CD4-positive, alpha-beta T cell treated with Interleukin-17A for 4 hours (primary cell): ENCODE measurements around the gene TMEM132A.

ENCODE experiments used
- DNase-seq: peaks from one replicate; pipeline ENCODE4 v3.0.0-alpha.2; 2020; ENCODE audit warnings: mixed read lengths

The TMEM132A gene, protein sequence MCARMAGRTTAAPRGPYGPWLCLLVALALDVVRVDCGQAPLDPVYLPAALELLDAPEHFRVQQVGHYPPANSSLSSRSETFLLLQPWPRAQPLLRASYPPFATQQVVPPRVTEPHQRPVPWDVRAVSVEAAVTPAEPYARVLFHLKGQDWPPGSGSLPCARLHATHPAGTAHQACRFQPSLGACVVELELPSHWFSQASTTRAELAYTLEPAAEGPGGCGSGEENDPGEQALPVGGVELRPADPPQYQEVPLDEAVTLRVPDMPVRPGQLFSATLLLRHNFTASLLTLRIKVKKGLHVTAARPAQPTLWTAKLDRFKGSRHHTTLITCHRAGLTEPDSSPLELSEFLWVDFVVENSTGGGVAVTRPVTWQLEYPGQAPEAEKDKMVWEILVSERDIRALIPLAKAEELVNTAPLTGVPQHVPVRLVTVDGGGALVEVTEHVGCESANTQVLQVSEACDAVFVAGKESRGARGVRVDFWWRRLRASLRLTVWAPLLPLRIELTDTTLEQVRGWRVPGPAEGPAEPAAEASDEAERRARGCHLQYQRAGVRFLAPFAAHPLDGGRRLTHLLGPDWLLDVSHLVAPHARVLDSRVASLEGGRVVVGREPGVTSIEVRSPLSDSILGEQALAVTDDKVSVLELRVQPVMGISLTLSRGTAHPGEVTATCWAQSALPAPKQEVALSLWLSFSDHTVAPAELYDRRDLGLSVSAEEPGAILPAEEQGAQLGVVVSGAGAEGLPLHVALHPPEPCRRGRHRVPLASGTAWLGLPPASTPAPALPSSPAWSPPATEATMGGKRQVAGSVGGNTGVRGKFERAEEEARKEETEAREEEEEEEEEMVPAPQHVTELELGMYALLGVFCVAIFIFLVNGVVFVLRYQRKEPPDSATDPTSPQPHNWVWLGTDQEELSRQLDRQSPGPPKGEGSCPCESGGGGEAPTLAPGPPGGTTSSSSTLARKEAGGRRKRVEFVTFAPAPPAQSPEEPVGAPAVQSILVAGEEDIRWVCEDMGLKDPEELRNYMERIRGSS

DNA sequence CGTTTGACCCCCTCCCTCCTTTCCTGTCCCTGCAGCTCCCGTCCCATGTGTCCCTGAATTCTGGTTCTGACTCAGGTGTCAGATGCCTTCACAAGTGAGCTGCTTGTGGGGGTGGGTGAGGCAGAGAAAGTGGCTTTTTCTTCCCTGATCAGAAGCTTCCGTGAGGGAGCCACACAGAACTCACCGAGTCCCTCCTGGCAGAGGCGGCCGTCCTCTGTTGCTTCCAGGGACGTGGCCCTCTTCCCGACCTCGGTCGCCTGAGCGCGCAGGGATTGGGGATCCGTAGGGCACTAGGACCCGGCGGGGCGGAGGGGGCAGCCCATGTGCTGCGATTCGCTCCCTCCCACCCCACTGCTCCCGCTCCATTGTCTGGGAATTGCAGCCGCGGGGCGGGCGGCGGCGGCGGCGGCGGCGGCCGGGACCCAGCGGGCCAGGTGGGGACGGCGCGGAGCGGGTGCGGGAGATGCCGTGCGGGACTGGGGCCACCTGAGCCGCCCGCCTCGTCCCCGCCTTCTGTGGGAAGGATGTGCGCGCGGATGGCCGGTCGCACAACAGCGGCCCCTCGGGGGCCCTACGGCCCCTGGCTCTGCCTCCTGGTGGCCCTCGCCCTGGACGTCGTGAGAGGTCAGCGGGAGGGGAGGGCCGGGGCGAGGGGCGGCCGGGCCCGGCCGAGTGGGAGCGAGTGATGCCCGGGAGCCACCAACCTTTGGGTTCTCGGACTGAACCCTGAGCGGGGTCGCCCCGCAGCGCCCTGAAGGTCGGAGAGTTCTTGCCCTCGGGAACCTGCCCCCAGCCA lies at the start of gene TMEM132A:
TMEM132A (plus strand) TSS at position 351 of the 796 bp plus-strand sequence; CDS start at position 525, 174 bp downstream.
- peak; percentile 32 for DNase-seq

DNA sequence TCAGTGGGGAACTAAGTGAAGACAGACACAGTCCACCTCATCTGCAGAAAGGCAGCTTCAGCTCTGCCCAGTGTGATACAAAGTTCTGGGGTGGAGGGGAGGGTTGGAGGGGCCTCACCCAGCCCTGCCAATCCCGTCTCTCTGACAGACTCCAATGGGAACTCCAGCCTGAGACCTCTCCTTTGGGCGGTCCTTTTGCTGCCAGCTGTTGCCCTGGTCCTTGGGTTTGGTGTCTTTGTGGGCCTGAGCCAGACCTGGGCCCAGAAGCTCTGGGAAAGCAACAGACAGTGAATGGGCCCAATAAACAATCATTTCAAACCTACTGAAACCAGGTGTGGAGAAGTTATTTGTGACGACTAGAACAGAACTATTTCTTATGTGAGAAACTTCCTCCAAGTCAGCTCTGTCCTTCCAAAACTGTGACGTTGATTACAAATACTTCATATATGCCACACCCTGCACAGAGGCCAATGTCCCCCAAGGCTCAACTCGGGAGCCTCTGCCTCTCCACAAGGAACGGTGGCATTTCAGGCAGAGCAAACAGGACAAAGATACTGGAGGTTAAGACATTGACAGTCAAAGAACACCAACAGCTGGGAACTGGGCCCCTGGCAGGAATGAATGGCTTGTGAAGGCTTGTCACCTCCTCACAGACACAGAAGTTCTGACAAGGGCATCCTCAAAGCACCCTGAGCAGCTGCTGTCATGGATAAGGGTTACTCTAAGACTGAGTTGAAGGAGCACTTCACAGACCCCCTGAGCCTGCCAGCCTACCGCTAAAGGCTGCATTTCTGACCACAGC lies 48.7 kb upstream of the TMEM132A start:
- no peak for DNase-seq

DNA sequence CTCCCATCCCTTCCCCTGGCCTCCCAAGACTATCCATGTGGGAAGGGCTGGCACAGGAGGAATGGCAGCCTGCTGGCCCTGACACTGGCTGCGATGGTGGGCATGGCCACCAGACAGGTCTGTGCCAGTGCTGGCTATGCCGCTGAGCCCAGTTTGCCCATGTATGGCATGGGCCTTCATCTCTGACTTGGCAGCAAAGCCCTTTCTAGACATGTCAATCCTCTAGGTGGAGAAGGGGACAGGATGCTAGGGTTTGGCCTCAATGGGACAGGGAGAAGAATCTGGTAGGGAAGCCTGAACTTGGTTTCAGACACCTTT lies 48.1 kb upstream of the TMEM132A start:
- DNase-seq, result no peak

DNA sequence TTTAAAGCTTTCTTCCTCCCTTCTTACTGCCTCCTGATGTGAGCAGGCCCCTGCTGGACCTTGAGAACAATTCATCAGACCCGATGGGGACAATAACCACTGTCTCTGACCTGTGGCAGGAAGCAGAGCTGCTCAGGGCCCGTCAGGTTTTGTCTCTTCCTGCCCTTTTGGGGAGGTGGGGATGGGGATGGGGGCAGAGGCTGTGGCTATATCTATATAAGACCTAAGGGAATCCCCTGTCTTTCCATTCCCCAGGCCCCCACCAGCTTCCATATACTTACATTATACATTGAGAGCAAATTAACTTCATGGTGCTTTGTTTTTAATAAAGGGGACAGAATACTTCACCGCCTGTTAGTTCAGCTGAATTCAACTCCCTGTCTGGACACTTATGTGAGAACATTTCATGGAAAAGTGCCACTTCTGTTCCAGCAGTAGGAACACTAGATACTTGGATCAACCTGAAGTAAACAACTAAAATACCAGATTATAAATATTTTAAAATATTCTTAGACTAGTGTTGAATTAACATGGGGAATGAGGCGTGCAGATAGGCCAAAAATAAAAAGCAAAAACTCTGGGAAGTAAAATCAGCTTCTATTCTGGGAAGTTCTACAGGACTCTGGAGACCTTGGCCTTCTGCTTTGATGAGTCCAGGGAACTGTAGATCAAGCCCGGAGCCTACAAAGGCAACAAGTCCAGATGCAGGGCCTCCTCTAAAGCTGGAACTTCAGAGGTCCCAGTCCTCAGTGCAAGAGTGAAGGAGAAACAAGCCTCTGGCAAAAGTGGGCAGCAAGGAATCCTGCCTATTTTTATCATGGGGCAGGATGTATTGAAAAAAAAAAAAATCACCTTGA lies 45.8 kb upstream of the TMEM132A start:
- no peak for DNase-seq

DNA sequence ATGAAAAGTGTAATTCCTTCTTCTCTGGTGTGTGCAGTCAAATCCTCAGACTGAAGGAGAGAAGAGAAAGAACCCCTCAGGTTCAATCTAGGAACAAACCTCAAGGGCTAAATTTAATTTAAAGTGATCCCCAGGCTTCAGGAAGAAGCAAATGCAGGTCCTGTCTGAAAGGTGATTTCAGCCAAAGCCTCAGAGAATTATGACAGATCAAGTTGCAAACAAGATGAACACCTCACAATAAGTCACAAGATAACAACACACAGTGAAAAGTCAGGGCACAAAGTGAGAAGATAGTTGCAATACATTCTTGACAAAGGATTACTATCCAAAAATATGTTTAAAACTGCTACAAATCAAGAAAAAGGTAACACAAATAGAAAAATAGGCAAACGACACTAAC lies 45.2 kb upstream of the TMEM132A start:
- DNase-seq, result no peak

DNA sequence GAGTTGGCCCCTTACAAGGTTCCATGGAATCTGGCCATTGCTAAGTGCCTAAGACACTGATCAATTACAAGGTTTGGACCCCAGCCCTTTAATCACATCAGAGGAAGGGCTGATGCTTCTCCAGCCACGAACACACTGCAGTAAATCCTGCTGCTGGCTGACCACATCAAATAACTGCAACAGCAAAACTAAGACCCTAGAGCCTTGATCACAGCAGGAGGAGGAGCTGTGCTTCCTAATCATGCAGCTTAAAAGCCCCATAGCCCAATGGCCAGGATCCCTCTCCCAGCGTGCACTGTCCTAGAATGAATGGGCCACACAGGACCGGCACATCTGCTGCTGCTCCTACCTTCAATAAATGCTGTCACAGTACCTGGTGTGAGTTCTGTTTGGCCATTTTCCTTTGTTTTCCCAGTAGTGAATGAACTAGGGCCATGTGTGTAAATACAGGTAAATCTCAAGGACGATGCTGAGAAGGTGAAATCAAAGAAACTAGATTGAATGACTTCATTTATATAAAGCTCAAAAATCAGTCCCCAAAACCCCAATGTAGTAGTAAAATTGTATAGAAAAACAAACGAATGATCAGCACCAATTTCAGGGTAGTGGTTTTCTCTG lies 44.2 kb upstream of the TMEM132A start:
- DNase-seq, result no peak

DNA sequence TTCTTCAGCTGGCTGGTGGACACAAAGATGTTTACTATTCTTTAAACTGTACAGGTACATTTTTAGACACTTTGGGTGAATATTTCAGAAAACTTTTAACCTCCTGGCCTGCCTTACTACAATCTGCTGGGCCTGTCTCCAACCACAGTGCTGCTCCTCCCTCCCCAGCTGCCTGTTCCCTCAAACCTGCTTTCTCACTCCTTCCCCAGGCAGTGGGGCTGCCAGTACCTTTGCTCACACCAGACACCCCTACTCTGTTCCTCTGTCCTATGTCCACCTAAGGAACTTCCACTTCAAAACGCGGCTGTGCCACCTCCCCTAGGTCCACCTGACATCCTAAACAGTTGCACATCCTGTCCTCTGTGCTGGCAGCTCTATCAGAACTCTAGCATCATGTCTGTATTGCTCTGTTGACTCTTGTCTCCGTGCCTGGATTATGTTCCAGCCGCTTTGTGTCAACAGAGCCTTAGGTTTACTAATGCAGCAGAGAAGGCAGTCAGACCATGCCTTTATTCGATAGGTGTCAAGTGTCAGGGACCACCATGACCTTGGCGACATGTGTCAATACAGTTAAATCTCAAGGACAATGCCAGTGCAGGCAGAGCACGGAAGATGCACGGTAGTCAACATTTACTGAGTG lies 43.5 kb upstream of the TMEM132A start:
- no peak for DNase-seq

DNA sequence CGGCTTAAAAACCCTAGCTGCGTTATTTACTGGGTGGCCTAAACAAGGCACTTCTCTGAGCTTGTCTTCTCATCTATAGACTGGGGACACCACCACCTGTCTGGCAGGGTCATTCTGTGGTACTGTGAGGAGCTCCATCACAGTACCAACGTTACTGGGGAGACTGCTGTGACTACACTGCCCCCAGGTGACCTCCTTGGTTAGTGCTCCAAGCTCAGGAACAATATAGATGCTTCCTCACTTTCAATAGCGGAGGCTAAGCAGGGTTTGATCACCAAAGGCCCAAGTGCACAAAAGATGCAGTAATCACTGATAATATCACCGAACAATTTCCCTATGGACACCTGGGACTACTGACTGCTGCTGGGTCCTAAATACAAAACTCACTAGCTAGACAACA lies 36.7 kb upstream of the TMEM132A start:
- peak; percentile 38 for DNase-seq

DNA sequence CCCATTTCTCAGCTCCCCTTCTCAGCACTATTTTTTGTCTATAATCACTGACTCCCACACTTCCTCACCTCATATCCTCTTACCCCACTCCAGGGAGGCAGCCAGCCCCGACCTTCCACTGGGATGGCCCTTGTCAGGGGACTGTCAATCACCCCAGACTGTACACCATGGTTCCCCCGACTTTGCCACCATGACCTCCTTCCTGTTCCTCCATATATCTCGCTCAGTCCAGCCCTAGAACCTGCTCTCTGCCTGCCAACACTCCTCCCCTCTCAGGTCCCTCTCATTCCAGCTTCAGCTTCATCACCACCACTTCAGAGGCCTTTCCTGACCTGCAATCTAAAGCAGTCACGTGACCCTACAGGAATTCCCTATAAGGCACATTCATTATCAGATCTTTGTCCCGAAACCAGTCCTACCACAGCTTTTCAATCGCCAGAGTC lies 34.4 kb upstream of the TMEM132A start:
- DNase-seq, result no peak

DNA sequence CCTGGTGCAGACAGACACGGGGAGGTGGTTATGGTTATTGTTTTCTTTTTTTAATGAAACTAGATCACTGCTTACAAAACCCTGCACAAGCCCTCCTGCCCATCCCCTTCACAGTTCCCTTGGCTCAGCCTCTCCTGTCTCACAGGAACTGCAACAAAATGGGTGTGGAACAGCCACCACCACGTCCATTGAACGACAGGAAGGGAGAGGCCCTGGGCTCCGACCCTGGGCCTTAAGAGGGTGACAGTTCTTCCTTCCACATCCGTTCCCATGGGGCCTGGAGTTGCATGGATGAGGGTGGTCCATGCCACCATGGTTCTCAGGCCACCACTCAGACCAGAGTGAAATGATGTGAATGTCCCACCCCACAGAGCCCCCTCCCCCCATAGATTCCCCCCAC lies 33.6 kb upstream of the TMEM132A start:
- no peak for DNase-seq

DNA sequence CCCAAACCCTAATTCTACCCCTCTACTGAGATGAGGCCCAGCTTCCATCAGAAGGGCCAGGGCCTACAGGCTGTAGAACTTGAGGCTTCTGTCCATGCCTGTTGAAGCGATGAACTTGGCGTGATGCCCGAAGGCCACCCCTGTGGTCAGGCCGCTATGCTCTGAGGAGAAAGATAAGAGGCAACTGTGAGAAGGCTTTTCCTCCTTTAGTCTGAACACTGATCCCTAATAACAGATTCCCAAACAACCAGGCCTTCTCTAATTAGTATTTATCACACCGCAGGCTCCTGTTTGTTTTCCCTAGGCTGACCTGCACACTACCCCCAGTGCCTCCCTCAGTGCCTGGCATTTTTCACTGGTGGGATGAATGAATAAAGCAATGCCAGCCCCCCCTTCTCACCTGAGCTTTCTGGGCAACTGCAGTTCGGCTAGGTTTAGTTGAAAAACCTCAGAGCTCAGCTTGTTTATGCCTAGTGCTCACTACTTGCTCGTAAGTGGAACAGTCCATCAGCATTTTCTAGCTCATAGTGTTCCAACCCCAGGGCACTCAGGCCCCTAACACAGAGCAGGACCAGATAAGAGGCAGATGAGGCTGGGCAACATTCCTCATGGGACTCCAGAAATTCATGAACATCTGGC lies 33.0 kb upstream of the TMEM132A start:
- no peak for DNase-seq

DNA sequence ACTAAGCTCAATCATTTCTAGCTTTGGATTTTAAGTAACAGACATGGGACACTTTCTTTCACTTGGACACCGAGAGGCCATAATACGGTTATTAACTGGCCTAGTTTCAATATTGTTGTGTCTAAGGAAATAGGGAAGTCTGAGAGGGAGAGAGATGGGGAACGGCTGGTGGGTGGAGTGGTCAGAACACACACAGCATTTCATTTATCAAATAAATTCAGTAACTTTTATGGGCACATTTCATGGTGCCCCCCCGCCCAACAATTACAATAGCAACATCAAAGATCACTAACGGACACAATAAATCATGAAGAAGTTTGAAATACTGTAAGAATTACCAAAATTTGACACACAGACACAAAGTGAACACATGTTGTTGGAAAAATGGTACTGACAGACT lies 28.6 kb upstream of the TMEM132A start:
- DNase-seq, result no peak

DNA sequence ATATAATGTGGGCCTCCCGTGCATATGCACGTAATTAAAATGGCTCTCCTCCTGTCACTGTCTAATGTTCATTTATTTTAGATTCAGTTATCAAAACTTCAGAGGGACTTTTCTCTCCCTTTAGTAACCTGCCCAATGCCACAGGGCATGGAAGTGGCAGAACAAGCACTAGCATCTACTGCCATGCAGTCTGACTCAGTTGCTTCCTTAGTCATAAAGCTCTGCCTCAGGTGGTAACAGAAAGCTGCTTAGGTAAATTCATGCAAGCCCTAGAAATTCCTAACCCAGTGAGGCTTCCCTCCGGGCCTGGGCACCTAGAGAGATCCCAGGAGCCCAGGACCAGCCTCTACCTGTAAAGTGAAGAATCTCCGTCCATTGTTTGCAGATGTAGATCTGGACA lies 26.8 kb upstream of the TMEM132A start:
- no peak for DNase-seq

DNA sequence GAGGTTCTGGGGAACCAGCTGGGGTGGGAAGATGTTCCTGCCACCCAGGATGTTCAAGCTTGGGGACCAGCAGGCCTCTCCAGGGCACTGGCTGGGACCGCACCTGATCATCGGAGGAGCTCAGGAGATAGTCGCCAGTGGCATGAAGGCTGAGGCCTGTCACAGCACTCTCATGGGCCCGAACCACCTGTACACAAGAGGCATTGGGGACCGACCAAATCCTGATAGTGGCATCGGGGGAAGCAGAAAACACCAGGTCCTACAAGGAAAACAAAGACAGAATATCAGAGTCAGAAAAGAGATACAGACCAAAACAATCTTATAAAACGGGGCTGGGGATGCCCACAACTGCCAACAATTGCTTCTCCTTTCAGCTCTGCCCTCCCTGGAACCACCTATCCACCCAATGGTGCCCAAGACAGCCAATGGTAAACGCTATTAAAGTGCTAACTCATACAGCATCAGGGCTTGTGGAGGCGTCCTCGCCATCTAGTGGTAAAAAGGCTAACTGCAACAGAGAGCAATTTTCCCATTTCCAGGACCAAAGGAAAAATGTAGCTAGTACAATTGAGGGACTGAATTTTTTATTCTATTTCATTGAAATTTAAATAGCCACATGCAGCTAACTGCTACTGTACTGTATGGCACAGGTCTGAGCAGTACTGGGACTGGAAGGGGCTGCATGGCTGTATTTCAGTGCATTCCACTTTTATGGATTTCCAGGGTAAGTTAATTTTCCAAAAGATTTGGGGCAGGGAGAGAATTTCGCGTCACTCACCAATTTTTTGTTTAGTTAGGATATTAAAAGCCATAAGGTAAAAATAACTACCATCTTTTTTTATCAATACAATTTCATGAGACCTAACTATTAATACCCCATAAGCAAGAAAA lies 25.0 kb upstream of the TMEM132A start:
- peak; percentile 24 for DNase-seq

DNA sequence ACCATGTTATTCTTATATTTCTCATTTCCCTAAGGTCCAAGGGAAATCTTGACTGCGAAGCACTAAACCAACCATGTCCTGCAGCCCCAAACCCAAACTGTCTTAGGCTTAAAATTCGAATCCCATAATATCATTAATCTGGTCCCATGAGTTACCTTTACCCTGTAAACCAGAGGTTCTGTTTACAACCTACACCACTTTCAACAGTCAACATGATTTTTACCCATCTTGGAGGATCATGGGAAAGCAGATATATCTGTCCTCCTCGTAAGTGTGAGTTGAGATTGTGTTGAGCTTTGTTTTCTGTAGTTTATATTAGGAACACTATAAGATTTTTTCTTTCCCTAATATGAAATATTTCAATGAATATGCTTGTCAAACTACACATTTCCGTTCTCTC lies 24.3 kb upstream of the TMEM132A start:
- DNase-seq, result no peak

DNA sequence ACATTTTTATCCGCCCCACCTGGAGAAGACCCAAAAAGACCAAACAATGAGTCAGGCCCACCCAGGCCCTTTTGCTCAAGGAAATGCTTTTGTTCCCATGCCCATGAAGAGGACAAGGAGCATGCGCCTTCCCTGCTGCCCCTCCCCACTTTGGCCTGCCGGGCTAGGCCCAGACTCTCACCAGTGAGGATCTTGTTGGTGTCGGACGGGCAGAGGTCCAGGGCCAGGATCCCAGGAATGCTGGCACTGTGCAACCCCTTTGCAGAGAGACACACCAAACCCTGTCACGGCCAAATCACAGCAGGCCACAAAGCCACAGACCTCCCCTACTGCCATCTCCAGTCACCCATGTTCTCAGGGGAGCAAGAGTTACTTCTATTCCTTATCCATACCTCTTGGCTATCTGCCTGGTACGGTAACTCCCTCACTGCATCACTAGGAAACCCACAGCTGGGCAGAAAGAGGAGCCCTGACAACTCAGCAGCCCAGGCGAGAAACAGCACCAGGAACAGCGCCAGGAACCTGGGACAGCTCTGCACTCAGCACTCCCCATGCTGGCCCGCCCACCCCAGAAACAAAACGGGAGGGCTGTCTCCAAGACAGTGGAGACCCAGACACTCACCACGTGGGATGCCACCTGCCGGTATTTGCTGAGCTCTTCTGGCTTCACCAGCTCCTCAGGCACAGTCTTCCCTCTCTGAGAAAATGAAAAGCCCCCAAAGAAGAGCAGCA lies 23.4 kb upstream of the TMEM132A start:
- no peak for DNase-seq

DNA sequence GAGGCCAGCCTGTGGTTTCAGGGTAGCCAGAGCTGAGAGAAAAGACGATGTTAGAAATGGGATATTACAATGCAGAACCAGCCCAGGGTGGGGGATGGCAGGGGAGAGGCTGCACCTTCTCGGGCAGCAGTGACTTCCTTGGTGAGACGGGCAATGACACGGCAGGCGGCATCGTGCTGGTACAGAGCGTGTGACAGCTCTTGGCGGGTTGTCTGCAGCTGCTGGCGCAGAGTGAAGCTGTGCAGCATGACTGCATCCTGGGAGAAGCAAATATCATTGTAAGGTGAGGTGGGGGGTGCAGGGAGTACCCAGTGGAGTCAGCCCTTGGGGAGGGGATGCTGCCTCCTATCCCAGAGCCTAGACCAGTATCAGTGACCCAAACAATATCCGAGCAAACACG lies 21.6 kb upstream of the TMEM132A start:
- no peak for DNase-seq

DNA sequence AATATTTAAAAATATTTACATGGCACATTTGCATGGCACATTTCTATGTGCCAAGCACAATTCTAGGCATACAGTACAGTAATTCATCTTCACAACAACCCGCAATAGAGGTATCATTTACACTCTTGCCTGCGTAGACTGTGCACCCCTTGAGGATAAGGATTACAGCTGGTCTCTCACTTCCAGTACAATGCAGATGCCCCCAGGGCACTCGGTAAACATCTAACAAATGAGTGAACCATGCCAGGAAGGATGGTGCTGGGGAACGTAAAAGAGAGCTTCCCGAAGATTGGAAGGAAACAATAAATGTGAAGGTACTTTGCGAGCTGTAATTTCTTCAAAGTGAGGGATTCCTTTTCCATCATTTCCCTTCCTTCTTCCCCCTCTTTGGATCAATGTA lies 19.2 kb upstream of the TMEM132A start:
- DNase-seq, result no peak
